Measurements from ENCODE around the gene NOVA1. TPM values are rescaled to one million over a fixed set of nuclear protein-coding genes. Genes with fewer than 3 reads are reported as not detected.

The NOVA1 gene
- total RNA-seq, 1 donor from 2014 or later, result 62.7 TPM

- DNase-seq (ENCODE audit: low read depth, low spot score), result no peak
- no peak overlapping the region for H3K27ac Mint-ChIP-seq (ENCODE audit: unreplicated experiment)
- no peaks in the 10 kb centered on the region for H3K36me3 Mint-ChIP-seq (ENCODE audit: low read depth)
- no peak for TF ChIP-seq CTCF (conservative IDR thresholded peaks at IDR 0.05)
- no peaks in the 10 kb centered on the region for H3K27me3 Mint-ChIP-seq (ENCODE audit: low read depth)
- H3K4me3 Mint-ChIP-seq, result no peak overlapping the region
- peaks cover 27% of the 10 kb centered on the region for H3K4me1 Mint-ChIP-seq
- no peaks in the 10 kb centered on the region for H3K9me3 Mint-ChIP-seq
Measured at GRCh38 chr14:26401179-26401968, 196.5 kb downstream of the NOVA1 start.

GRCh38 chr14:26400373-26400772 is 197.5 kb downstream of the NOVA1 start:
- no peak for DNase-seq (ENCODE audit: low read depth, low spot score)
- Mint-ChIP-seq H3K9me3 (no peaks in the 10 kb centered on the region), H3K4me3 (no peak overlapping the region), H3K27me3 (ENCODE audit: low read depth) (no peaks in the 10 kb centered on the region), H3K27ac (ENCODE audit: unreplicated experiment) (no peak overlapping the region), H3K4me1 (peaks cover 27% of the 10 kb centered on the region), H3K36me3 (ENCODE audit: low read depth) (no peaks in the 10 kb centered on the region)
- no peak for TF ChIP-seq CTCF (conservative IDR thresholded peaks at IDR 0.05)

- DNase-seq (ENCODE audit: low read depth, low spot score), result no peak
- no peak for TF ChIP-seq CTCF (conservative IDR thresholded peaks at IDR 0.05)
- Mint-ChIP-seq H3K9me3 (no peaks in the 10 kb centered on the region), H3K4me3 (no peak overlapping the region), H3K27me3 (ENCODE audit: low read depth) (no peaks in the 10 kb centered on the region), H3K36me3 (ENCODE audit: low read depth) (no peaks in the 10 kb centered on the region), H3K4me1 (peaks cover 41% of the 10 kb centered on the region), H3K27ac (ENCODE audit: unreplicated experiment) (no peak overlapping the region)
Measured at GRCh38 chr14:26398616-26399015, 199.2 kb downstream of the NOVA1 start.

All from neural crest cell (in vitro differentiated cells).